Keratinocyte (primary cell): ENCODE data around the gene NSG2. TPM values are rescaled to one million over a fixed set of nuclear protein-coding genes. Genes with fewer than 3 reads are reported as not detected.

ENCODE experiments used
- DNase-seq: peaks from one replicate; pipeline ENCODE4 v3.0.0-alpha.2; 2011; ENCODE audit warnings: low read depth, missing footprints, low spot score
- FAIRE-seq: peaks from 2 replicates; lab custom pipeline; 2011; peaks lifted over from hg19 to GRCh38; lab: Jason Lieb, UNC
- H2AFZ ChIP-seq: 2 replicates; pipeline ENCODE4 v1.6.0; 2012; ENCODE audit warnings: low read length, control low read depth, inconsistent platforms; ENCODE audit not compliant: control insufficient read depth
- H3K27ac ChIP-seq: 2 replicates; pipeline ENCODE4 v1.5.1; 2011; ENCODE audit warnings: low read length; ENCODE audit not compliant: control insufficient read depth, insufficient read depth
- H3K27me3 ChIP-seq: 3 replicates; pipeline ENCODE4 v1.6.0; 2011; ENCODE audit warnings: low read length; ENCODE audit not compliant: control insufficient read depth, insufficient read depth; ENCODE audit errors: extremely low read depth
- H3K36me3 ChIP-seq, 2 experiments: 2 replicates in 1 of 2; 3 replicates in 1 of 2; pipeline ENCODE4 v1.5.1; 2011; ENCODE audit warnings: low read length in 2 of 2, mild to moderate bottlenecking in 1 of 2; ENCODE audit not compliant: control insufficient read depth in 2 of 2, insufficient read depth in 2 of 2; ENCODE audit errors: extremely low read depth in 1 of 2
- H3K4me1 ChIP-seq: 3 replicates; pipeline ENCODE4 v1.5.1; 2011; ENCODE audit warnings: low read length; ENCODE audit not compliant: control insufficient read depth, insufficient read depth; ENCODE audit errors: extremely low read depth
- H3K4me2 ChIP-seq: 3 replicates; pipeline ENCODE4 v1.6.0; 2011; ENCODE audit warnings: low read depth, low read length; ENCODE audit not compliant: control insufficient read depth, insufficient read depth; ENCODE audit errors: extremely low read depth
- H3K4me3 ChIP-seq, 3 experiments: fragments of 200-600 bp in 1 of 3; sonication (generic) in 1 of 3; 2 replicates in 2 of 3; 3 replicates in 1 of 3; pipeline ENCODE4 v1.5.1; 2011 to 2016; ENCODE audit warnings: low read length in 3 of 3, mild to moderate bottlenecking in 3 of 3, control low read depth in 2 of 3, inconsistent platforms in 1 of 3, low read depth in 1 of 3, mixed read lengths in 1 of 3, mixed run types in 1 of 3, moderate library complexity in 1 of 3; ENCODE audit not compliant: control insufficient read depth in 2 of 3, insufficient read depth in 2 of 3; ENCODE audit errors: extremely low read depth in 1 of 3
- H3K79me2 ChIP-seq: 2 replicates; pipeline ENCODE4 v1.6.0; 2012; ENCODE audit warnings: low read length; ENCODE audit not compliant: control insufficient read depth, insufficient read depth
- H3K9ac ChIP-seq: 3 replicates; pipeline ENCODE4 v1.6.0; 2011; ENCODE audit warnings: low read length; ENCODE audit not compliant: control insufficient read depth, insufficient read depth; ENCODE audit errors: extremely low read depth
- H3K9me1 ChIP-seq: 3 replicates; pipeline ENCODE4 v1.6.0; 2011; ENCODE audit warnings: low read length; ENCODE audit not compliant: control insufficient read depth, insufficient read depth; ENCODE audit errors: extremely low read depth
- H3K9me3 ChIP-seq: 2 replicates; pipeline ENCODE4 v1.5.1; 2012; ENCODE audit warnings: low read depth, low read length; ENCODE audit not compliant: control insufficient read depth
- H4K20me1 ChIP-seq: 3 replicates; pipeline ENCODE4 v1.6.0; 2011; ENCODE audit warnings: low read length; ENCODE audit not compliant: control insufficient read depth, insufficient read depth; ENCODE audit errors: extremely low read depth
- CTCF ChIP-seq, 3 experiments: IDR thresholded peaks in 1 of 3; conservative IDR thresholded peaks in 1 of 3; optimal IDR thresholded peaks in 1 of 3; 2 replicates in 2 of 3; 3 replicates in 1 of 3; pipeline versions ENCODE3 to v1.5.1; 2011; ENCODE audit warnings: low read length in 3 of 3, mild to moderate bottlenecking in 3 of 3, moderate library complexity in 2 of 3, control low read depth in 1 of 3, inconsistent platforms in 1 of 3; ENCODE audit not compliant: insufficient read depth in 2 of 3; ENCODE audit errors: extremely low read depth in 1 of 3
- EZH2 ChIP-seq: IDR thresholded peaks from one replicate; pipeline ENCODE4 v1.6.1; 2012; ENCODE audit warnings: inconsistent platforms, mild to moderate bottlenecking, low read length, moderate library complexity
- dilution Hi-C: fragments of 300-500 bp; cut with MboI; formaldehyde crosslinking; loops from one replicate; pipeline ENCODE4 v1.7.0; 2020; ENCODE audit warnings: low sequenced_read_pairs; ENCODE audit not compliant: extremely low pct_ligation_motif_present
- polyA plus RNA-seq, 5 experiments: library from polyadenylated mRNA; depleted of rRNA in 3 of 5; stranded (reverse) in 3 of 5; stranded (forward) in 1 of 5; unstranded in 1 of 5; fragments of >200 nt; gene quantifications; 1 replicate in 1 of 5; 2 replicates in 3 of 5; 3 replicates in 1 of 5; pipeline versions ENCODE4 v1.2.1 to v1.2.3, GENCODE V29; 2011 to 2012; ENCODE audit warnings: missing spikeins in 2 of 5, low read depth in 1 of 5, low replicate concordance in 1 of 5

The NSG2 gene
- polyA plus RNA-seq, 1 donor (not counting 4 experiments of a cell fraction or from before 2014, with no cell fraction given) = not detected

GRCh38 chr5:174003795-174004194 is 41.7 kb upstream of the NSG2 start:
- Histone ChIP-seq H4K20me1 (no peaks in the 10 kb centered on the region), H3K27ac (no peak overlapping the region), H3K9ac (no peak overlapping the region), H3K4me3 (no peak overlapping the region), H3K9me1 (no peaks in the 10 kb centered on the region), H3K36me3 (no peaks in the 10 kb centered on the region), H3K4me1 (no peaks in the 10 kb centered on the region), H3K27me3 (no peaks in the 10 kb centered on the region), H3K9me3 (no peaks in the 10 kb centered on the region), H3K79me2 (no peaks in the 10 kb centered on the region), H2AFZ (no peak overlapping the region), H3K4me2 (no peak overlapping the region)
- DNase-seq (no peak), FAIRE-seq (no peak)
- dilution Hi-C loops = no loop called here
- TF ChIP-seq CTCF (optimal IDR thresholded peaks at IDR 0.05 in 1 of 3, IDR thresholded peaks at IDR 0.05 in 1 of 3, conservative IDR thresholded peaks at IDR 0.05 in 1 of 3; ENCODE audit: extremely low read depth in 1 of 3, insufficient read depth in 2 of 3, low read length in 3 of 3) (no peak), EZH2 (no peak)

GRCh38 chr5:174008922-174009321 is 36.6 kb upstream of the NSG2 start:
- no peak for DNase-seq
- dilution Hi-C loops = no loop called here
- Histone ChIP-seq H4K20me1 (no peaks in the 10 kb centered on the region), H3K4me1 (no peaks in the 10 kb centered on the region), H3K27me3 (no peaks in the 10 kb centered on the region), H2AFZ (no peak overlapping the region), H3K27ac (no peak overlapping the region), H3K9me3 (no peaks in the 10 kb centered on the region), H3K4me2 (no peak overlapping the region), H3K36me3 (no peaks in the 10 kb centered on the region), H3K4me3 (no peak overlapping the region), H3K9ac (no peak overlapping the region), H3K9me1 (no peaks in the 10 kb centered on the region), H3K79me2 (no peaks in the 10 kb centered on the region)
- TF ChIP-seq CTCF (optimal IDR thresholded peaks at IDR 0.05 in 1 of 3, IDR thresholded peaks at IDR 0.05 in 1 of 3, conservative IDR thresholded peaks at IDR 0.05 in 1 of 3; ENCODE audit: extremely low read depth in 1 of 3, insufficient read depth in 2 of 3, low read length in 3 of 3) (no peak), EZH2 (no peak)
- FAIRE-seq = no peak
